Astrocyte (in vitro differentiated cells and primary cell): ENCODE data around the gene B3GALT4. TPM values are rescaled to one million over a fixed set of nuclear protein-coding genes. Genes with fewer than 3 reads are reported as not detected.

Source experiments
- DNase-seq: peaks from one replicate; pipeline ENCODE4 v3.0.0-alpha.2; 2010; ENCODE audit warnings: low read depth
- FAIRE-seq: peaks from 2 replicates; lab custom pipeline; 2011; peaks lifted over from hg19 to GRCh38; lab: Jason Lieb, UNC
- H2AFZ ChIP-seq: 2 replicates; pipeline ENCODE4 v1.6.0; 2012; ENCODE audit warnings: low read depth, low read length, inconsistent platforms
- H3K27ac ChIP-seq: 2 replicates; pipeline ENCODE4 v1.5.1; 2011; ENCODE audit warnings: low read depth, low read length, inconsistent platforms
- H3K27me3 ChIP-seq: 2 replicates; pipeline ENCODE4 v1.6.0; 2011; ENCODE audit warnings: low read length, inconsistent platforms; ENCODE audit not compliant: insufficient read depth
- H3K36me3 ChIP-seq: 2 replicates; pipeline ENCODE4 v1.5.1; 2011; ENCODE audit warnings: low read length, inconsistent platforms; ENCODE audit not compliant: insufficient read depth
- H3K4me1 ChIP-seq: 2 replicates; pipeline ENCODE4 v1.5.1; 2011; ENCODE audit warnings: low read length, inconsistent platforms; ENCODE audit not compliant: insufficient read depth
- H3K4me2 ChIP-seq: 2 replicates; pipeline ENCODE4 v1.6.0; 2012; ENCODE audit warnings: low read length, inconsistent platforms
- H3K4me3 ChIP-seq: 2 replicates; pipeline ENCODE4 v1.5.1; 2011; ENCODE audit warnings: low read depth, mild to moderate bottlenecking, low read length, inconsistent platforms; ENCODE audit not compliant: insufficient read depth
- H3K79me2 ChIP-seq: 2 replicates; pipeline ENCODE4 v1.6.0; 2012; ENCODE audit warnings: mild to moderate bottlenecking, low read length, inconsistent platforms; ENCODE audit not compliant: insufficient read depth
- H3K9ac ChIP-seq: 2 replicates; pipeline ENCODE4 v1.6.0; 2012; ENCODE audit warnings: mild to moderate bottlenecking, low read length, inconsistent platforms
- H3K9me3 ChIP-seq: 2 replicates; pipeline ENCODE4 v1.5.1; 2012; ENCODE audit warnings: low read depth, mild to moderate bottlenecking, low read length, inconsistent platforms; ENCODE audit not compliant: insufficient read depth
- H4K20me1 ChIP-seq: 2 replicates; pipeline ENCODE4 v1.6.0; 2012; ENCODE audit warnings: low read length, inconsistent platforms; ENCODE audit not compliant: insufficient read depth
- H3K27ac Mint-ChIP-seq: one replicate; pipeline ENCODE4 v1.8.0; 2021; ENCODE audit warnings: mild to moderate bottlenecking, mixed read lengths; ENCODE audit not compliant: unreplicated experiment
- H3K27me3 Mint-ChIP-seq: one replicate; pipeline ENCODE4 v1.8.0; 2021; ENCODE audit warnings: low read depth, mixed read lengths; ENCODE audit not compliant: unreplicated experiment
- H3K36me3 Mint-ChIP-seq: one replicate; pipeline ENCODE4 v1.8.0; 2021; ENCODE audit warnings: low read depth, mixed read lengths; ENCODE audit not compliant: unreplicated experiment
- H3K4me1 Mint-ChIP-seq: one replicate; pipeline ENCODE4 v1.8.0; 2021; ENCODE audit warnings: low read depth, mixed read lengths; ENCODE audit not compliant: unreplicated experiment
- H3K4me3 Mint-ChIP-seq: one replicate; pipeline ENCODE4 v1.8.0; 2021; ENCODE audit warnings: mild to moderate bottlenecking, moderate library complexity, mixed read lengths; ENCODE audit not compliant: unreplicated experiment
- H3K9me3 Mint-ChIP-seq: one replicate; pipeline ENCODE4 v1.8.0; 2021; ENCODE audit warnings: mild to moderate bottlenecking, mixed read lengths; ENCODE audit not compliant: unreplicated experiment
- EZH2 ChIP-seq: IDR thresholded peaks from 2 replicates; pipeline ENCODE4 v1.6.1; 2012; ENCODE audit warnings: mild to moderate bottlenecking, low read length, inconsistent platforms; ENCODE audit not compliant: insufficient read depth
- total RNA-seq: library from RNA; stranded (reverse); gene quantifications from 2 replicates; pipeline ENCODE4 v1.2.1, GENCODE V29; 2021
- TF ChIP-seq, protein P1 (sequence below): IDR thresholded peaks from 2 replicates; pipeline ENCODE4 v1.5.1; 2011; ENCODE audit warnings: low read depth, mild to moderate bottlenecking, inconsistent platforms, low read length, moderate library complexity; ENCODE audit not compliant: insufficient read depth

The B3GALT4 gene
- total RNA-seq, 1 donor from 2014 or later = 1.5 TPM

DNA sequence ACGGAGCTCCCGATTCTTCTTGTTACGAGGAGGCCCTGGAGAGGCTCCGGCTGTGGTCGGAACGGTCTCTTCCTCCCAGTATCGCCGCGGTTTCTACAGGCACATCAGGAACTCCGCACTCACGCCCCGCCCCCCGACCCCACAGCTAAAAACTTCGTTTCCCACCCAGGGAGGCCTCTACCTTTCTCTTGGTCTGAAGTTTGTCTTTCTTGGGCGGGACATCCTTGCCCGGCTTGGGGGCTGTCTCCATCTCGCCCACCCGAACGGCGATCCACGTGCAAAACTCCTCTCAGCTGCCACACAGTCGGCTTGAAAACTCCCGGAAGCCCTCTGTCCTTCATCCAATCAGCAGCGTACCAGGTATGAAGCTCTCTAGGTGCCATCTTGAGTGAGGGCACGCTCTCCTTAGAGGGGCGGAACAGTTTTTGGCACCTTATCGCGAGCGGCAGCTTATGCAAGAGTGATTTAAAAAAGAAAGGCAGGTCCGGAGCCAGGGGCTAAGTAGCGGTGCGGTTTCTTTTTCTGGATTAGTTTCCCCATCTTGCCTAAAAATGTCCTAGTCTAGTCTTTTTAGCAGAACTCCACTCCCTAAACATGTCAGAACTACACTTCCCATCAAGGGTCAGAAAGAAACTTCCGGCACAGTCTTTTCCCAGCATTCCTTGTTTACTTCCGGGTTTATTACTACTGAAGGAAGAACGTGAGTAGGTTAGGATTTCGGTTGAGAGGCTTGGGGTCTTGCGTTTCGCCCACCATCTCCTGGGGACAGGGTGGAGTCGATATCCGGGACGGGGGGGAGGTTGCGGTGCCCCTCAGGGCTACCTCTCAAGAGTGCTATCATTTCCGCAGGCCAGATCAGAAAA, 12.2 kb downstream of the B3GALT4 start, which contains the start of the genes PFDN6 and WDR46:
PFDN6 (plus strand) TSS at position 681 of the 863 bp plus-strand sequence. CDS start 256 bp downstream, outside the sequence.
WDR46 (minus strand) TSS at position 319 of the 863 bp plus-strand sequence; CDS start at position 250, 69 bp downstream.
- Histone ChIP-seq H3K27me3 (no peaks in the 10 kb centered on the region), H3K36me3 (peaks cover 31% of the 10 kb centered on the region), H3K4me2 (peak within 1 kb of the TSS; percentile 90), H3K9me3 (no peaks in the 10 kb centered on the region), H3K79me2 (peaks cover 66% of the 10 kb centered on the region), H4K20me1 (peaks cover 16% of the 10 kb centered on the region), H3K27ac (peak within 1 kb of the TSS; percentile 55), H2AFZ (peak within 1 kb of the TSS; percentile 86), H3K4me1 (peaks cover 14% of the 10 kb centered on the region), H3K4me3 (peak within 1 kb of the TSS; percentile 96), H3K9ac (peak within 1 kb of the TSS; percentile 90)
- H3K27ac Mint-ChIP-seq = peak within 1 kb of the TSS; percentile 89
- H3K4me1 Mint-ChIP-seq = peaks cover 22% of the 10 kb centered on the region
- H3K9me3 Mint-ChIP-seq = peaks cover 2% of the 10 kb centered on the region
- H3K4me3 Mint-ChIP-seq = peak within 1 kb of the TSS; percentile 99
- TF ChIP-seq, protein P1, sequence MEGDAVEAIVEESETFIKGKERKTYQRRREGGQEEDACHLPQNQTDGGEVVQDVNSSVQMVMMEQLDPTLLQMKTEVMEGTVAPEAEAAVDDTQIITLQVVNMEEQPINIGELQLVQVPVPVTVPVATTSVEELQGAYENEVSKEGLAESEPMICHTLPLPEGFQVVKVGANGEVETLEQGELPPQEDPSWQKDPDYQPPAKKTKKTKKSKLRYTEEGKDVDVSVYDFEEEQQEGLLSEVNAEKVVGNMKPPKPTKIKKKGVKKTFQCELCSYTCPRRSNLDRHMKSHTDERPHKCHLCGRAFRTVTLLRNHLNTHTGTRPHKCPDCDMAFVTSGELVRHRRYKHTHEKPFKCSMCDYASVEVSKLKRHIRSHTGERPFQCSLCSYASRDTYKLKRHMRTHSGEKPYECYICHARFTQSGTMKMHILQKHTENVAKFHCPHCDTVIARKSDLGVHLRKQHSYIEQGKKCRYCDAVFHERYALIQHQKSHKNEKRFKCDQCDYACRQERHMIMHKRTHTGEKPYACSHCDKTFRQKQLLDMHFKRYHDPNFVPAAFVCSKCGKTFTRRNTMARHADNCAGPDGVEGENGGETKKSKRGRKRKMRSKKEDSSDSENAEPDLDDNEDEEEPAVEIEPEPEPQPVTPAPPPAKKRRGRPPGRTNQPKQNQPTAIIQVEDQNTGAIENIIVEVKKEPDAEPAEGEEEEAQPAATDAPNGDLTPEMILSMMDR = no peak
- no peak for TF ChIP-seq EZH2
- FAIRE-seq (no peak), DNase-seq (peak; percentile 86)
- no peaks in the 10 kb centered on the region for H3K27me3 Mint-ChIP-seq
- H3K36me3 Mint-ChIP-seq = peaks cover 9% of the 10 kb centered on the region

DNA sequence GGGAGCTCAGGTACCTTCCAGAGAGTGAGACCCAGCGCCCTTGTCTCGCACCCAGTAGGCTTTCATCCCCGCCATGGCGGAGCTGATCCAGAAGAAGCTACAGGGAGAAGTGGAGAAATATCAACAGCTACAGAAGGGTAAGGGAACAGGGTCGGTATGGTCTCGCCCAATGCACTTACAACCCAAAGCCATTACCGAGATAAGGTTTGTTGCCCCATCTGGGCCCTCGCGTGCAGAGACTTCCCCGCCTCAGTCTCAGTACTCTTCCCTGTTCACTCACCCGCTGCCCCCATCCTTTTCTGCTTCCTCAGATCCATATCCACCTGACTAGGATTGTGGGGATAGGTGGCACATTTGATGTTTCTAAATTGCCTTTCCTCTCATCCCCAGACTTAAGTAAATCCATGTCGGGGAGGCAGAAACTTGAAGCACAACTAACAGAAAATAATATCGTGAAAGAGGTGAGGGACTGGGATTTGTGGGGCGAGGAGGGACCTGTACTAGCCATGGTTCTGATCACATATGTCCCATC, 12.9 kb downstream of the B3GALT4 start:
- Histone ChIP-seq H3K9me3 (no peaks in the 10 kb centered on the region), H3K4me1 (peaks cover 14% of the 10 kb centered on the region), H4K20me1 (peaks cover 13% of the 10 kb centered on the region), H2AFZ (peak overlapping the region; percentile 86), H3K79me2 (peaks cover 59% of the 10 kb centered on the region), H3K27me3 (no peaks in the 10 kb centered on the region), H3K36me3 (peaks cover 25% of the 10 kb centered on the region), H3K9ac (peak overlapping the region; percentile 90), H3K27ac (peak overlapping the region; percentile 55), H3K4me2 (peak overlapping the region; percentile 90), H3K4me3 (peak overlapping the region; percentile 96)
- no peak for TF ChIP-seq EZH2
- TF ChIP-seq, protein P1 = no peak
- Mint-ChIP-seq H3K4me3 (peak overlapping the region; percentile 99), H3K9me3 (peaks cover 2% of the 10 kb centered on the region), H3K27ac (peak overlapping the region; percentile 89), H3K27me3 (no peaks in the 10 kb centered on the region), H3K36me3 (peaks cover 9% of the 10 kb centered on the region), H3K4me1 (peaks cover 22% of the 10 kb centered on the region)
- no peak for DNase-seq
- FAIRE-seq = no peak
